ENCODE data around the gene CSNK1D. TPM values are rescaled to one million over a fixed set of nuclear protein-coding genes. Genes with fewer than 3 reads are reported as not detected.

Gene CSNK1D
- total RNA-seq, 1 experiment from 2014 or later = 60.4 TPM

DNA sequence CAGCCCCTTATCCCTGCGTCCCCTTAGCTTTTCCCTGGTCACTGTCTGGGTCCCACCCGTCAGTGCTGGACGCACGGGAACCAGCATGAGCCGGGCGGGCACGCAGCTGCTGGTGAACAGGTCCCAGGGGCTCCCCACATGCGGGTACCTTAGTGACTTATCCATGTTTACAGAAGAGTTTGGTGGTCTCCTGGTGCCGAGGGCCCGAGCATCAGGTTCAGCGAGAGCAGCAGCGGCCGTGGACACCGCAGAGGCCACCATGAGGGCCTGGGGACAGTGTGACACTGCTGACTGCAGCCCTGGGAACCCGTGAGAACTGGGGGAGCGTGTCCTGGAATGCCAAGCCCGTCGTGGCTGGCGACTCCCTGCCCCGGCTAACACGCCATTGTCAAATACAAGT, 37.4 kb upstream of the CSNK1D start:
- DNase-seq (ENCODE audit: low spot score) = no peak

DNA sequence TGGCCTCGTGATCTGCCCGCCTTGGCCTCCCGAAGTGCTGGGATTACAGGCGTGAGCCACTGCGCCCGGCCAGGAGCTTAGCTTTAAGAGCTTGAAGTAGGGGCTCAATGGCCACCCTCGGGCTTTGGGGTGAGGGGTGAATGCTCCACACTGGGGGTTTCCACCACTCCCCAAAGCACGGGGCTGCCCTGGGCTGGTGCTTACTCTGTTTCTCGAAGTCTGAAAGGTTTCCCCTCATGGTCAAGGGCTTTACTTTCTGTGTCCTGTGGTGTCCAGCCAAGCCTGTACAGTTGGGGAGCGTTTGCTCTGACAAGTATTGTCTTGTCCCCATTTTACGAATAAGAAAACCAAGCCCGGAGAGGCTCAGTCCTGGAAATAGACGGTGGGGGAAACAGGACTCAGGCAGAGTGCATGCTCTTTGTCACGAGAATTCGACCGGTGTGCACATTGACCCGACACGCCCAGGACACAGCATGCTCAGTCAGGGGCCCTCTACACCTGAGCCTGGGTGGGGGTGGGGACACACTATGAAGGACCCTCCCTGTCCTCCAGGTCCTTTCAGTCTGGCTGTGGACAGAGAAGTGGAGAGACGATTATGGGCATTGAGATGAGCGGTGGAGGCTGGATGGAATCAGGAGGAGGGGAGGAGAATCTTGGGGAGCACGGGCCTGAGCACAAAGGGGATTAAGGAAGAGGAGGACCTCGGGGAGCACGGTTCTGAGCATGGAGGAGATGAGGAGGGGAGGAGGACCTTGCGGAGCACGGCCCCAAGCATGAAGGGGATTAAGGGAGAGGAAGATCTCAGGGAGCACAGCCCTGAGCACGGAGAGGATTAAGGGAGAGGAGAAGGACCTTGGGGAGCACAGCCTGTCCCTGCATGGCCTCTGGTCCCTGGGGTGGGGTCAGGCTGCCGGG, 36.4 kb upstream of the CSNK1D start:
- no peak for DNase-seq (ENCODE audit: low spot score)

DNA sequence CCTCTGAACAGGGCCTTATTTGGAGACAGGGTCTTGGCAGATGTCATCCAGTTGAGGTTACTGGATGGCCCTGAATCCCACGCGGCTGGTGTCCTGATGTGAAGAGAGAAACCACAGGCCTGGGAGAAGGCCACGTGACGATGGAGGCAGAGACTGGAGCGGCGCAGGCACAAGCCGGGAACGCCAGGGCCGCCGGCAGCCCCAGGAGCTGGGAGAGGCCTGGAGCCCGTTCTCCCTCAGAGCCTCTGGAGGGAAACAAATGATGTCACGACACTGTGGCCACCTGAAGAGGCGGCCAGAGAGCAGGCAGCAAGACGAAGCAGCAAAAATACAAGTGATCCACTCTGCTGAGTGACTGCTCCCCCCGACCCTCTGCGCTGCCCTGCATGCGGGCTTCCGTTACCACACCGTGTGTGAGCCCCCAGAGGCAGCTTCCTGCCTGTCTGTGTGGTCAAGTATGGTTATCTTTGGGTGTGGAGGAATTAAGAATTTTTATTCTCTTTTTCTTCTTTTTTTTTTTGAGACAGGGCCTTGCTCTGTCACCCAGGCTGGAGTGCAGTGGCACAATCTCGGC, 32.3 kb upstream of the CSNK1D start:
- no peak for DNase-seq (ENCODE audit: low spot score)

DNA sequence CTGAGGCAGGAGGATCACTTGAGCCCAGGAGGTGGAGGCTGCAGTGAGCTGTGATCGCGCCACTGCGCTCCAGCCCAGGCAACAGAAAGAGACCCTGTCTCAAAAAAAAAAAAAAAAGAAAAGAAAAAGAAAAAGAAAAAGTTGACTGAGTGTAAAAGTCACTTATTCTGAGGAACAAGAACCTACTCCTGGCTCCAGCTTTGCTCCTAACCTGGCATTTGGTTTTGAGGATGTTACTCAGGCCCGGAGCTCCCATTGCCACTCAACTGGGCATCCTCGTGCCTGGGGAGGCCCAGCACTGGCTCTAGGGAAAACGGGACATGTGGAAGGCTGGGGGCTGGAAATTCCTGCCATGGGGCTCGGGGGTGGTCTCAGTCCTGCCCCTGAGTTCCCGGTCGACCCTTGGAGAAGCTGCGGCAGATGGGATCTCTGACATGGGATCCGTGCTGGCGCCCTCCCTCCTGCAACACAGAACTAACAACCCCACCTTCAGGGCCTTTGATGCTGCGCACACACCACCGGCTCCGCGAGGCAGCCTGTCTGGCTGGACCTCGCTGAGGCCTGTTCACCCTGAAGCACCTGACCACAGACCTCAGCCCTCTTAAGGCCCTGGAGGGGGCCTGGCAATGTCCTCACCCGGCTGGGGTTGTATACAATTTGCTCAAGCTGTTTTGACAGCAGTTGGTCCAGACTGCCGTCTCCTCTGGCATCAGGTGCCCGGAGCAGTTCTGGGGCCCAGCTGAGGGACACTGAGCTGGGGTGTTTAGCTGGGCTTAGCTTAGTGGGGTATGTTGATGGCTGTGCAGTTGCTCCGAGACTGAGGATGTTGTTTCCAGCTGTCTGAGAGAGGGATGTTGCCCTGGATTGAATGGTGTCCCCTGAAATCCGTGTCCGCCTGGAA, 31.6 kb upstream of the CSNK1D start:
- no peak for DNase-seq (ENCODE audit: low spot score)

DNA sequence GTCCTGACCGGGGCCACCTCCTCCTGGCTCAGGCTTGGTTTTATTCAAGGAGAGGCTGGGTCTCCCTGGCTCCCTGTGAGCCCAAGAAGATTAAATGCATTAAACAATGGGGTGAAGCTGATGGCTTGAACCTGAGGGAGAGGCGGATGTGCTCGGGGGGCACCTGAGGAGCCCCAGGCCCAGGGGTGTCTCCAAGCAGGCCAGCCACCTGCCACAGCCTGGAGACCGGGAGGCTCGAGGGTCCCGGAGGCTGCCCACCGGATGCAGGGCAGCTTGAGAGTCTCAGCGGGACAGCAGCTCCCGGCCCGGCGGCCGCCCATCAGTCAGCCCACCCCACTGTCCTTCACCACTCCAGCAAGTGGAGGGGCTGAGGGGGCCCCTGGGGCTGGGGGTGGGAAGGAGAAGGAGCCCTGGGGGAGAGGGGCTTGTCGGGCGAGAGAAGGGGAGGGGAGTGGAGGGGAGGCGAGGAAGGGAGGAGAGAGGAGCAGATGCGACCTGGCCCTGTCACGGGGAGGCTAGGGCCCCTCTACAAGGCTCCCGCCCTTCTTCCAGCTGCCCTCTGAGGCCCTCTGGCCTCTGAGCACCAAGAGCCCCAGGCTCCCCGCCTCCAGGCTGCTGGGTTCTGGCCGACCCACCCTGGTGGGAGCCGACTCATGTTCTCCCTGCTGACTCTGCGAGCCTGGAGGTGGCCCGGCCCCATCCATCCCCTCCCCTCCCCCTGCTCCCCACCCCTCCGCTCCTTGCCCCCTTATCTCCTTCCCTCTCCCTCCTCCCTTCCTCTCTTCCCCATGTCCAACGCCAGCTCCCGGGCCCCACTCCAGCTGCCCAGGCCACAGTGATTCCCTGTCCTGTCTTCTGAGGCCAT, 30.7 kb upstream of the CSNK1D start:
- no peak for DNase-seq (ENCODE audit: low spot score)

DNA sequence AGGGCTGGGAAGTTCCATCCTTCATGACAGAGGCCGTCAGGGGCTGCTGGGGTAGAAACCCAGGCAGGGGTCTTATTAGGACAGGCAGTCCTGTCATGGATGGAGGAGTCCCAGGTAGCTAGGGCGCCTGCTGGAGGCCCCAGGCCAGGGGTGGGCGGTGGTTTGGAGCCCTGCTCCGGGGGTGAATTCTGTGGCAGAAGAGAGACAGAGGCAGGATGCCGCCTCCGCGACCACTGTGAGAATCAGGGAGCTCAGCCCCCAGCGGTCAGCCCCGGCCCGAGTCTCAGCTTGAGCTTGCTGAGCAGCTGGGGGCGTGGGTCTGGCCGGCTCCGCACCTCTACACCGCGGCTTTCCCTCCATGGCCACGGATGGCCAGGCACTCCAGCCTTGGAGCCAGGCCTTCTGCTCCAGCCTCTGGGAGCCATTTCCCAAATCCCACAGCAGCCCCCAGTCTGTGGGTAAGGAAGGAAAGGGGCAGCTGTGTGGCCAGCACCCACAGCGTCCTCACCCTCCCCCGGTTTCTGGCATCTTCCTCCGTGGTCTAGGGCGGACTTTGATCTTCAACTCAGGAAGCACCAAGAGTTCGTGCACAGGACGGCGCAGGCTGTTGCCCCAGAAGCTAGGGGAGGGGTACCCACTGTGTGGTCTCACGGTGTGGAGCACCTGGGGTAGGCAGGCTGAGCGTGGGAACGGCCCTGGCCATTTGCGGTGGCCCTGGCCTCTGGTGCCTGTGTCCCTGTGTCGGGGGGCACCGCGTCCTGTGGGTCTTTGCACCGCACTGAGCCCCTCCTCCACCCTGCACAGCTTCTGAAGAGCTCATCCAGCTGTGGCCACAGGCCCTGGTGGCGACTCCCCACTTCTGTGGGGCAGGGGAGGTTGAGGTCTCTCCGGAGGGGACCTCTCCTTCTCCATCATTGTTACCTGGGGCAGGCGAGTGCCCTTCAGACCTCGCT, 29.8 kb upstream of the CSNK1D start:
- DNase-seq (ENCODE audit: low spot score) = no peak

DNA sequence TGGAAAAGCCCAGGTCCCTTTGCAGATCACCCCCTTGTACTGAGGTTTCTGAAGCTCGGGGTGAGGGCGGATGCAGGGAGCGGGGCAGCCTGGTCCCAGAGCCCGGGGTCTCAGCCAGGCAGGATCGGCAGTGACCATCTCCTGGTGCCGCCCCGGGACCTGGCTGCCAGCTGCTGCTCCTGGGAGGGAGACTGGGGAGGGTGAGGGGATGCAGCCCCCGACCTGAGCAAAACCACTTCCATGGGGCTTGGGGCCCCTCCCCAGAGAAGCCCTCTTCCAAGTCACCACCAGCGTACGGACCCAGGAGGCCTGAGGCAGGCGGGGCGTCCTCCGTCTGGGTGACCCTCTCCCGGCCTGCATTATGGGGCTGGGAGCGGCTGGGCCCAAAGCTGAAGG, 29.1 kb upstream of the CSNK1D start:
- DNase-seq (ENCODE audit: low spot score) = no peak

DNA sequence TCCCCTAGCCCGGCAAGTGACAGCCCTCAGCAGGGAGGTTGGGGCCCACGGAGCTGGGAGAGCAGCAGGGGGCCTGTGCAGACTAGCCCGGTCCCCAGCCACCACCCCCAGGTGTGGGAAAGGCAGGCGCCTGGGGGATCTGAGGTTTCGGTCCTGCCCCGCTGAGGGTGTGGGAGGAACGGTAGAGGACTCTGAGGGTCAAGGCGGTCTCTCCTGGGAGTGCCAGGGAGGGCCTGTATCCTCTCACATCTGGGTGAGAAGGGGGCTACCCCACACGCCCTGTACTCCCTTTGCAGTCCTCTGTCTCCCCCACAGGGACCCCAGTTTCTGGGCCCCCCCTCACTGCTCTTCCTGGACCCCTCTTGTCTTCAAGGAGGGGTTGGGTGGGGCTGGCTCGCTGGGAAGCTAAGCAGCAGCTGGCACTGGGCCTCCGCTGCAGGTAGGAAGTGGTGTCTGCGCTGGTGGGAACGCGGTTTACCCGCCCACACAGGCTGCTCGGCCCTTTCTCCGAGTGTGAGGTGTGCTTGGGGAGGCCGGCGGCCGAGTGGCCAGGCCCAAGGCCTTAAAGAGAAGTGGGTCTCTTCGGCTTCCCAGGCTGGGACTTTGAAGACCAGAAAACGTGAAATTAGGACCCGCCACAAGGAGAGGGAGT, 28.5 kb upstream of the CSNK1D start:
- DNase-seq (ENCODE audit: low spot score) = no peak

DNA sequence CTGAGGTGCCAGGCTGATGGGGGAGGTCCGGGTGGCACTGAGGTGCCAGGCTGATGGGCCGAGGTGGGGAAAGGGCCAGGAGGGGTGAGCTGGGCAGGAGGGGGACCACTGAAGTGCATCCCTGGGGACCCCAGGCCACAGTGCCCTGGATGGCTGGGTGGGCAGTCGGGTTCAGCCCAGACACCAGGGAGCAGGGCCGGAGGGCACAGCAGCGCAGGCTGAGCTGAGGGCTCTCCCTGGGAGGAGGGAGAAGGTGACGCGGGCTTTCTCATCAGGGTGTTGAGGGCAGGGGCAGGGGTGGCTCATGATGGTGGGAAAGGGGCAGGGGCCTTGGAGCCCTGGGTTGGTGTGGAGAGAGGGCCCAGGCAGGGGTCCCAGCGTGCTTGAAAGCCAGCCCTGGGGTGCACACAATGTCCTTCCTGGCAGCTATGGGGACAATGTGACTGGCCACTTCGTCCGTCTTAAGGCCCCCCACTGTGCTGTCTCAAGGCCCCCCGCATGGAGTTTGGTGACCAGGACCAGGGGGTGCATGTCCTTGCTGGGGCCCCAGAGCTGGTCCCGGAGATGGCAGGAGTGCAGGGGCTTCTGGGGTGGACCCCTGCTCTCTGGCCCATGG, 27.9 kb upstream of the CSNK1D start:
- DNase-seq (ENCODE audit: low spot score) = no peak

DNA sequence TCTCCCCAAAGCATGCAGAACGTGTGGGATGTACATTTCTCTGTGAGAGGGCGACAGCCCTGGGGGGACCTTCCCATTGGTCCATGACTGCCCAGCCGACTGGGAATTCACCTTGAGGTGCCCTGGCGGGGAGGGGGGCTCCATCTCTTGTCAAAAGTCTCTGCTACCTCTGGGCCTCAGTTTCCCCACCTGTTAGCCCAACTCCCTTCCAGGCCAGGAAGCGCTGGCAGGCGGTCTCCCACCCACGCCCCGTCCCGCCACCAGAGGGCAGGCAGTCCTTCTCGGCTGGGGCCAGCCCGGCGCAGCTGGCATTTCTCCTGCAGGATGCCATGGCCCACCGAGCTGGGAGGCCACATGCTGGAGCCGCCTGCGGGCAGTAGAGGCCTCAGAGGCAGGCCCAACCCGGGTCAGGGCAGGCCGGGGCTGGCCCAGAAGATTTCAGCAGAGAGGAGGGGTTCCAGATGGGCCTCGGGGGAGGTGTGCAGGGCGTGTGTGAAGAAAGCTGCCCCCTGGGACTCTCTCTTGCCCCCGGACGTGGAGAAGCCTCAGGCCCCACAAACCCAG, 27.3 kb upstream of the CSNK1D start:
- DNase-seq (ENCODE audit: low spot score) = peak; percentile 64

DNA sequence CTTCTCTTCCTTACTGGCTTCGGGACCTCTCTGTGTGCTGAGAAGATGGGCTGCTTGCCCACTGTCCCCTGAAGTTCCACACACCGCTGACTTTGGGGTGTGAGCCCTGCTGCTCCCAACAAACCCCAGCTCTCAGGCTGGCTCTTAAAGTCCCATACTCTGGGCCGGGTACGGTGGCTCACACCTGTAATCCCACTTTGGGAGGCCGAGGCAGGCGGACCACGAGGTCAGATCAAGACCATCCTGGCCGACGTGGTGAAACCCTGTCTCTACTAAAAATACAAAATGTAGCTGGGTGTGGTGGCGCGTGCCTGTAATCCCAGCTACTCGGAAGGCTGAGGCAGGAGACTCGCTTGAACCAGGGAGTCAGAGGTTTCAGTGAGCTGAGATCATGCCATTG, 26.7 kb upstream of the CSNK1D start:
- no peak for DNase-seq (ENCODE audit: low spot score)

DNA sequence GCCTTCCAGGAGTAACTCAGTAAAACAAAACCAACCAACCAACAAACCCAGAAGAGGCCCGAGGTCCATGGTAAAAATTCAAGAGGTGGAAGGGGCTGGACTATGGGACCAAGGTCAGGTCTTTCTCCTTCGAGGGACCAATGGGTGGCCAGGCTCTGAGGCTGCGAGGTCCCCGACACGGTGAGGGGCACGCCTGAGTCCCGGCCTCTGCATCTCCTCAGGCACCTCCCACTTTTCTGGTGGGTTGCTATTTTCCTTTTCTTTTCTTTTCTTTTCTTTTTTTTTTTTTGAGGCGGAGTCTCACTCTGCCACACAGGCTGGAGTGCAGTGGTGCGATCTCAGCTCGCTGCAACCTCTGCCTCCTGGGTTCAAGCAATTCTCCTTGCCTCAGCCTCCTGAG, 26.0 kb upstream of the CSNK1D start:
- DNase-seq (ENCODE audit: low spot score) = no peak

DNA sequence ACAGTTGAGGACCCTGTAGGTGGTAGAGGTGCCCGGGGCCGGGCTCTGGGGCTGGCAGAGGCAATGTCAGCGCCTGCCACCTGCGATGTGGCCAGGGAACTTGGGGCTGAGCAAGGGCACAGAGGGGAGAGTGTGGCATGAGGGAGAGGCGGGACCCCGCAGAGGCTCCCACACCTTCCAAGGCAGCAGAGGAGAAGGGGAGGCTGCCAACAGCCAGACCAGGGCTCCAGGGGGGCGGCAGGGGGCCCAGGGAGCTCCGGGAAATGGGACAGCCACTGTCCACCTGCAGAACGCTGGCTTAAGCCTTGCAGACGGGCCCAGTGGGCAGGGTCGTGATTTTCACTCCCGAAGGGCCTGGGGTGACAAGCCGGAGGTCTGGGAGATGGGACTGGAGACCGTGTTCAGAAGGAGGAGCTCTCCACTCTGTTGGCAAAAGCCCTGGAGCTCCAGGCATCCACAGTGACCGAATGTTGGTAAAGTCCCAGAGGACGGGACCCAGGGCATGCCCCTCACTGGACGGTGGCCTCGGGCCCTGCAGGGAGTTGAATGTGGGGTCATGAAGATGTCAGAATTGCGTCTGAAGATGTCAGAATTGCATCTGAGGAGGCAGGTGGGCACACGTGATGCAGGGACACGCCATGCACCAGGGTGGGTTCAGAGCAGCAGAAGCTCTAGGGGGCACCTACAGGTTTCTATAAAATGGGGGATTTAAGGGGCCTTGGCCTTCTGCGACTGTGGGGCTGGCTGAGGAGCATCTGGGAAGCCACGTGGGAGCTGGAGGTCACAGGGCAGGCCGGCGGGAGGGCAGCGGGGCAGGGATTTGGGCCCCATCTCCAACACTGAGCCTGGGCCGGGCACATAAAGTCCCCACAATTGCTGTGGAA, 25.3 kb upstream of the CSNK1D start:
- no peak for DNase-seq (ENCODE audit: low spot score)

DNA sequence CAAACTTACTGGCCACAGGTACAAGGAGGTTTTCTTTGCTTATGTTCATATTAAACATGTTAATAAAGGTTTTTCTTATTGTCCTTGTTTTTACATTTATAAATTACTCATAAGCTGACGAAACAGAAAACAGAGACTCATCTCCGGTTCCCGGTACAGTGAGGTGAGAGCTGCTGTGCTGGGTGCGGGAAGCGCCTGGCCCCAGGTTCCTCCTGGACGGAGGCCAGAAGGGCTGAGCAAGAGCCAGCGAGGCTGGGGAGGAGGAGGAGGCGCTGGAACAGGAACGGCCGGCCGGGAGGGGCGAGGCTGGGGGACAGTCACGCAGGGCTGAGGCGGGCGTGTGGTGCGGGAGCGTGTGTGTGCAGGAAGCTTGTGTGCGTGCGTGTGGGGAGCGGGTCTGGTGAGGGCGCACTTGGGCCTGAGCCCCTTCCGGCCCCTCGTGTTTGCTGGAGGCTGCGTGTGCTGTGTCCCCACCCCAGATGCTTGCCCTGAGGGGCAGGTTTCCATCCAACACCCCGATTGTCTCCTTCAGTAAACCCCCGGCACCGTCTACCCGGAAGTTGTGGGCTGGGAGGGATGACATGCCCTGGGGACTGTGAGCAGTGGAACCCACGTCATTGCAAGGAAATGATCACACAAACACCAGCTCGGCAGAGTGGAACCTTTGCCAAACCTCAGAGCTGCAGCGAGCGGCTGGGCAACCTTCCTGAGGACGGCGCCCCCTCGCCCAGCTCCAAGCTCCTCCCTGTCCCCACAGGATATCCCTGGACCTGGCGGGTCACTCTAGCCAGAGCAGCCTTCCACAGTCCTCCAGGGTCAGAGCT, 24.4 kb upstream of the CSNK1D start:
- peak; percentile 84 for DNase-seq (ENCODE audit: low spot score)

DNA sequence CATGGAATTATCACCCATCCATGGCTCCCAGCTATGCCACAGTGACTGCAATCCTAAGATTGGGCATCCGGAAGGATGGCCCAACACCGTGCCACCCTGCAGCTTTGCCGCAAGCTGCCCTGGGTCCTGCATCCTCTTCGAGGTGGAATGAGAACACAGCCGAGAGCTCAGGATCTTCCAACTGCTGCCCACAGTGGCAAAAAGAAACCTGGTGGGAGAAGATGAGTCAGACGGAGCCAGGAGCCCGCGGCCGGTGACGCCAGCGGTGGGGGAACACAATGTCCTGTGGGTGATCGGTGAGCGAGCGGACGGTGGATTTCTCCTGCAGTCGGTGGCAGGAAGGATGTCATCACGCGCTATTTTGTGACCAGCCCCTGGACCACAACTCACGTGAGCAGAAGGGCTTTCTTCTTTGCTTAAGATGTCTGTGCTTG, 23.8 kb upstream of the CSNK1D start:
- no peak for DNase-seq (ENCODE audit: low spot score)

DNA sequence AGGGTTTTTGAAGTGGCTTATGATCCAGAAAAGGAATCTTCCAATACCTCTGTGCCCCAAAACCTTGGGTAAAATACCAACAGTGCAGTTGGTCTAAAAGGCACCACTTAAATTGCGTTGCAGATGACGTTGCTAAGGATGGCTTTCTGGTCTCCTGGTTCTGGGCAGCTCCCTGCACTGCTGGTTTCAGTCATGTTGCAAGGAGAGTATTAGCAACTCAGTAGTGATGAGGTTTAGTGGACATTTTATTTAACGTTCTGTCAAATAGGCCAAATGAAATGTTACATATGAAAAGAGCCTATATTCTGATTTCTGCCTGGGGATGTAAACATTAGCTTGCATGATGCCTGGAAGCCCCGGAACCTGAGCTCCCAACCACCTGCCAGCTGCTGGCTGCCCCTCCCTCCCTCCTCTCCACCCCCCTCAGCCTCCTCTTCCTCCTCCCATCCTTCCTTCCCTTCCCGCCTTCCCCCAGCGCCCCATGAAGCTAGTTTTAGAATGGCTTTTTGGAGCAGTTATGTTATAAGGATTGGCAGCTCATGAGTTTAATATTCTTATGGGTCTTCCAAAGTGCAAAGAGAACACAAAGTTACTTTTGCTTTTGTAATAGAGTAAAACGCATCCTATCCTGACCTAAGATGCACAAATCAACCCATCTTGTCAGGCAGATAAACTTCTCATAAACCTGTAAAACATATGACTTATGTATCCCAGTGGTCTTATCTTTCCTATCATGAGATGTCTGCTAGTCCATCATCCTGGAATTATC, 23.2 kb upstream of the CSNK1D start:
- DNase-seq (ENCODE audit: low spot score) = no peak

Data from HT-29 (cell line).